ENCODE measurements around the gene CCSER1. TPM values are rescaled to one million over a fixed set of nuclear protein-coding genes. Genes with fewer than 3 reads are reported as not detected.

The CCSER1 gene
- total RNA-seq, 6 donors from 2014 or later, result 4.4 to 26.1 (median 13.8) TPM

GRCh38 chr4:90786602-90787001 lies 659.4 kb downstream of the CCSER1 start:
- H3K9me3 ChIP-seq, result no peaks in the 10 kb centered on the region
- WGBS, 2 donors, result 84 to 96% methylated on average over 1 of the region's 1 CpG

GRCh38 chr4:90792696-90793095 lies 665.5 kb downstream of the CCSER1 start:
- DNase-seq (no peak), ATAC-seq (ENCODE audit: low FRiP score in 2 of 2) (no peak)
- Histone ChIP-seq H3K27ac (no peak overlapping the region), H3K4me1 (no peaks in the 10 kb centered on the region), H3K9me3 (no peaks in the 10 kb centered on the region), H3K4me3 (no peak overlapping the region), H3K36me3 (no peaks in the 10 kb centered on the region), H3K27me3 (no peaks in the 10 kb centered on the region)
- WGBS, 2 donors, result 73 to 76% methylated on average over 2 of the region's 2 CpGs
- TF ChIP-seq EP300 (IDR thresholded peaks at IDR 0.05) (no peak), POLR2AphosphoS5 (IDR thresholded peaks at IDR 0.05) (no peak), POLR2A (IDR thresholded peaks at IDR 0.05) (no peak)
- TF ChIP-seq, protein P1, sequence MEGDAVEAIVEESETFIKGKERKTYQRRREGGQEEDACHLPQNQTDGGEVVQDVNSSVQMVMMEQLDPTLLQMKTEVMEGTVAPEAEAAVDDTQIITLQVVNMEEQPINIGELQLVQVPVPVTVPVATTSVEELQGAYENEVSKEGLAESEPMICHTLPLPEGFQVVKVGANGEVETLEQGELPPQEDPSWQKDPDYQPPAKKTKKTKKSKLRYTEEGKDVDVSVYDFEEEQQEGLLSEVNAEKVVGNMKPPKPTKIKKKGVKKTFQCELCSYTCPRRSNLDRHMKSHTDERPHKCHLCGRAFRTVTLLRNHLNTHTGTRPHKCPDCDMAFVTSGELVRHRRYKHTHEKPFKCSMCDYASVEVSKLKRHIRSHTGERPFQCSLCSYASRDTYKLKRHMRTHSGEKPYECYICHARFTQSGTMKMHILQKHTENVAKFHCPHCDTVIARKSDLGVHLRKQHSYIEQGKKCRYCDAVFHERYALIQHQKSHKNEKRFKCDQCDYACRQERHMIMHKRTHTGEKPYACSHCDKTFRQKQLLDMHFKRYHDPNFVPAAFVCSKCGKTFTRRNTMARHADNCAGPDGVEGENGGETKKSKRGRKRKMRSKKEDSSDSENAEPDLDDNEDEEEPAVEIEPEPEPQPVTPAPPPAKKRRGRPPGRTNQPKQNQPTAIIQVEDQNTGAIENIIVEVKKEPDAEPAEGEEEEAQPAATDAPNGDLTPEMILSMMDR (IDR thresholded peaks at IDR 0.05), result no peak

More at GRCh38 chr4:90786602-90787001, 659.4 kb downstream of the CCSER1 start:
- H3K36me3 ChIP-seq, result no peaks in the 10 kb centered on the region
- H3K27me3 ChIP-seq, result no peaks in the 10 kb centered on the region
- TF ChIP-seq POLR2A (IDR thresholded peaks at IDR 0.05) (no peak), EP300 (IDR thresholded peaks at IDR 0.05) (no peak), POLR2AphosphoS5 (IDR thresholded peaks at IDR 0.05) (no peak)
- TF ChIP-seq, protein P1 (IDR thresholded peaks at IDR 0.05), result no peak
- DNase-seq (no peak), ATAC-seq (ENCODE audit: low FRiP score in 2 of 2) (no peak)
- H3K27ac ChIP-seq, result no peak overlapping the region
- no peak overlapping the region for H3K4me3 ChIP-seq
- H3K4me1 ChIP-seq, result no peaks in the 10 kb centered on the region

- ATAC-seq (ENCODE audit: low FRiP score in 2 of 2) (peak; percentile 16 to 57), DNase-seq (peak in 1 of 2 donors; percentile 11)
- Histone ChIP-seq H3K4me3 (no peak overlapping the region), H3K36me3 (no peaks in the 10 kb centered on the region), H3K27ac (no peak overlapping the region), H3K27me3 (no peaks in the 10 kb centered on the region), H3K9me3 (no peaks in the 10 kb centered on the region), H3K4me1 (no peaks in the 10 kb centered on the region)
- TF ChIP-seq POLR2AphosphoS5 (IDR thresholded peaks at IDR 0.05) (no peak), EP300 (IDR thresholded peaks at IDR 0.05) (no peak), POLR2A (IDR thresholded peaks at IDR 0.05) (no peak)
- TF ChIP-seq, protein P1 (IDR thresholded peaks at IDR 0.05), result no peak
- WGBS, 2 donors, result 84 to 100% methylated on average over 1 to 6 of the region's 6 CpGs
Measured at GRCh38 chr4:90798948-90799347, 671.8 kb downstream of the CCSER1 start.

GRCh38 chr4:90799895-90800294 lies 672.7 kb downstream of the CCSER1 start:
- H3K4me3 ChIP-seq, result no peak overlapping the region
- TF ChIP-seq POLR2AphosphoS5 (IDR thresholded peaks at IDR 0.05), result no peak
- TF ChIP-seq, protein P1 (IDR thresholded peaks at IDR 0.05), result no peak
- no peak for TF ChIP-seq EP300 (IDR thresholded peaks at IDR 0.05)
- no peak for TF ChIP-seq POLR2A (IDR thresholded peaks at IDR 0.05)
- ATAC-seq (ENCODE audit: low FRiP score in 2 of 2), result no peak
- H3K27ac ChIP-seq, result no peak overlapping the region
- no peaks in the 10 kb centered on the region for H3K36me3 ChIP-seq
- H3K9me3 ChIP-seq, result no peaks in the 10 kb centered on the region
- WGBS, 2 donors, result 88 to 98% methylated on average over 4 of the region's 4 CpGs
- DNase-seq, result no peak
- no peaks in the 10 kb centered on the region for H3K4me1 ChIP-seq
- no peaks in the 10 kb centered on the region for H3K27me3 ChIP-seq

GRCh38 chr4:90815569-90815968 lies 688.4 kb downstream of the CCSER1 start:
- TF ChIP-seq POLR2AphosphoS5 (IDR thresholded peaks at IDR 0.05), result no peak
- TF ChIP-seq POLR2A (IDR thresholded peaks at IDR 0.05), result no peak
- TF ChIP-seq, protein P1 (IDR thresholded peaks at IDR 0.05), result no peak
- TF ChIP-seq EP300 (IDR thresholded peaks at IDR 0.05), result no peak
- Histone ChIP-seq H3K36me3 (no peaks in the 10 kb centered on the region), H3K4me3 (no peak overlapping the region), H3K4me1 (no peaks in the 10 kb centered on the region), H3K9me3 (peaks cover 0 to 6% (median 1%) of the 10 kb centered on the region in 4 donors), H3K27ac (no peak overlapping the region), H3K27me3 (no peaks in the 10 kb centered on the region)
- WGBS, 2 donors, result 46 to 50% methylated on average over 4 of the region's 4 CpGs
- ATAC-seq (ENCODE audit: low FRiP score in 2 of 2) (no peak), DNase-seq (no peak)

Data from upper lobe of left lung (tissue), 6 donors.